Measurements from ENCODE around the gene TMEM163.

Gene TMEM163

DNA sequence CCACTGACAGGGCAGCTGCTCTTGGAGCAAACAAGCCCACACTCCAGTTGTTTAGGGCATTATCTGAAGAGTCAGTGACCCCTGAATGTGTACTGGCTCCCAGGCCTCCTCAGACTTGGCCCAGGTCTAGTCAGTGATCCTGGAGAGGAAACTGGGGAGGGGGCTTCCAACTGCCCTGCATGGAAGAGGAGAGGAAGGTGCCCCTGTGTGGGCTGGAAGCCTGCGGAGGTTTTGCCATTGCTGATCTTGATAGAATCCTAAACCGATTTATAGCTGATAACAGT, 267.5 kb downstream of the TMEM163 start:
- no peak overlapping the region for H3K4me3 ChIP-seq (ENCODE audit: low read depth, low read length, poor library complexity, severe bottlenecking)
- H3K4me1 ChIP-seq (ENCODE audit: insufficient read depth, low read length, severe bottlenecking), result no peaks in the 10 kb centered on the region
- H3K27ac ChIP-seq (ENCODE audit: low read depth, low read length, poor library complexity, severe bottlenecking), result no peak overlapping the region
- no peaks in the 10 kb centered on the region for H3F3A ChIP-seq (ENCODE audit: insufficient read depth, low read length)
- no peaks in the 10 kb centered on the region for H3K9me3 ChIP-seq (ENCODE audit: low read length)
- TF ChIP-seq EZH2 (IDR thresholded peaks at IDR 0.05; ENCODE audit: borderline replicate concordance, low read length), result no peak
- TF ChIP-seq, protein P1, sequence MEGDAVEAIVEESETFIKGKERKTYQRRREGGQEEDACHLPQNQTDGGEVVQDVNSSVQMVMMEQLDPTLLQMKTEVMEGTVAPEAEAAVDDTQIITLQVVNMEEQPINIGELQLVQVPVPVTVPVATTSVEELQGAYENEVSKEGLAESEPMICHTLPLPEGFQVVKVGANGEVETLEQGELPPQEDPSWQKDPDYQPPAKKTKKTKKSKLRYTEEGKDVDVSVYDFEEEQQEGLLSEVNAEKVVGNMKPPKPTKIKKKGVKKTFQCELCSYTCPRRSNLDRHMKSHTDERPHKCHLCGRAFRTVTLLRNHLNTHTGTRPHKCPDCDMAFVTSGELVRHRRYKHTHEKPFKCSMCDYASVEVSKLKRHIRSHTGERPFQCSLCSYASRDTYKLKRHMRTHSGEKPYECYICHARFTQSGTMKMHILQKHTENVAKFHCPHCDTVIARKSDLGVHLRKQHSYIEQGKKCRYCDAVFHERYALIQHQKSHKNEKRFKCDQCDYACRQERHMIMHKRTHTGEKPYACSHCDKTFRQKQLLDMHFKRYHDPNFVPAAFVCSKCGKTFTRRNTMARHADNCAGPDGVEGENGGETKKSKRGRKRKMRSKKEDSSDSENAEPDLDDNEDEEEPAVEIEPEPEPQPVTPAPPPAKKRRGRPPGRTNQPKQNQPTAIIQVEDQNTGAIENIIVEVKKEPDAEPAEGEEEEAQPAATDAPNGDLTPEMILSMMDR (IDR thresholded peaks at IDR 0.05; ENCODE audit: low read length), result no peak
- H3K79me2 ChIP-seq (ENCODE audit: insufficient read depth, low read length), result no peaks in the 10 kb centered on the region
- no peaks in the 10 kb centered on the region for H3K27me3 ChIP-seq (ENCODE audit: insufficient read depth, low read length)
- no peak overlapping the region for H3K9ac ChIP-seq (ENCODE audit: low read length)
- no peak overlapping the region for H2AFZ ChIP-seq (ENCODE audit: low read length)
- no peaks in the 10 kb centered on the region for H4K20me1 ChIP-seq (ENCODE audit: insufficient read depth, low read length)
- H3K4me2 ChIP-seq (ENCODE audit: low read length), result no peak overlapping the region
- H3K9me2 ChIP-seq (ENCODE audit: low read depth, low read length), result no peaks in the 10 kb centered on the region
- H3K36me3 ChIP-seq (ENCODE audit: insufficient read depth, low read length), result peaks cover 57% of the 10 kb centered on the region

DNA sequence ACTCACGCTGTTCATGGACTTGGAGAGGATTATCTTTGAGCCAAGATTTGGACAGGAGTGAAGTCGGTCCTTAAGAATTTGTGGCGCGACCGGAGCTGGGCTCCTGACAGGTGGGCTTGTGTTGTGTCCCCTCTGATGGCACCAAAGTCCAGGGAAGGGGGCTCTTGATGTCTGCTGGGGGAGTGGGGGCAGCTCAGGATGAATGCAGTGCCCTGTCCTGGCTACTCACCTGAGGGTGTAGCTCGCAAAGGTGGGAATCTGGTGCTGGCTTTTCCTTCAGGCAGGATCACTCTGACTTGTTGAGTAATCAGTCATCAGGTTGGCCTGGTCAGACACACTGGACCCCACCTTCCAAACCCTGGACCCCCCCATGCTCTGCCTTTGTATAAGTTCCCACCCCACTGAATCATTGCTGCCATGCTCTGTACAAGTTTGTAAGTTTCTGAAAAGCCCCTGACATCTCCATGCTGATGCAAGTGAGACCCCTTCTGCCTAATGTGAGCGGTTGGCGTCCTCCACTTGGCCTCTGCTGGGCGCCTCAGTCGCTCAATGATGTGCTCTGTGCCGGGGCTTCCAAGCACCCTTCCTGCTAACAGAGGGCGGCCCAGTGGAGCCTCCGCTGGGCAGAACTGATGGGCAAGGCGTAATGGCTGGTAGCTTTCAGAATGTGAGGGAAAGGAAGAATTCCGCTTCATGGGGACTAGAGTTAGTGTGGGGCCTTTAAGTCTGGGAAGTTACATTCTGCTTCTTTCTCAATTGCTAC, 268.9 kb downstream of the TMEM163 start:
- Histone ChIP-seq H2AFZ (ENCODE audit: low read length) (no peak overlapping the region), H4K20me1 (ENCODE audit: insufficient read depth, low read length) (no peaks in the 10 kb centered on the region), H3K9me3 (ENCODE audit: low read length) (no peaks in the 10 kb centered on the region), H3K4me3 (ENCODE audit: low read depth, low read length, poor library complexity, severe bottlenecking) (no peak overlapping the region), H3K36me3 (ENCODE audit: insufficient read depth, low read length) (peaks cover 71% of the 10 kb centered on the region), H3K9ac (ENCODE audit: low read length) (no peak overlapping the region), H3K27ac (ENCODE audit: low read depth, low read length, poor library complexity, severe bottlenecking) (no peak overlapping the region), H3K4me1 (ENCODE audit: insufficient read depth, low read length, severe bottlenecking) (no peaks in the 10 kb centered on the region), H3F3A (ENCODE audit: insufficient read depth, low read length) (no peaks in the 10 kb centered on the region), H3K79me2 (ENCODE audit: insufficient read depth, low read length) (no peaks in the 10 kb centered on the region), H3K27me3 (ENCODE audit: insufficient read depth, low read length) (no peaks in the 10 kb centered on the region), H3K4me2 (ENCODE audit: low read length) (no peak overlapping the region), H3K9me2 (ENCODE audit: low read depth, low read length) (no peaks in the 10 kb centered on the region)
- TF ChIP-seq, protein P1 (IDR thresholded peaks at IDR 0.05; ENCODE audit: low read length), result no peak
- TF ChIP-seq EZH2 (IDR thresholded peaks at IDR 0.05; ENCODE audit: borderline replicate concordance, low read length), result no peak

DNA sequence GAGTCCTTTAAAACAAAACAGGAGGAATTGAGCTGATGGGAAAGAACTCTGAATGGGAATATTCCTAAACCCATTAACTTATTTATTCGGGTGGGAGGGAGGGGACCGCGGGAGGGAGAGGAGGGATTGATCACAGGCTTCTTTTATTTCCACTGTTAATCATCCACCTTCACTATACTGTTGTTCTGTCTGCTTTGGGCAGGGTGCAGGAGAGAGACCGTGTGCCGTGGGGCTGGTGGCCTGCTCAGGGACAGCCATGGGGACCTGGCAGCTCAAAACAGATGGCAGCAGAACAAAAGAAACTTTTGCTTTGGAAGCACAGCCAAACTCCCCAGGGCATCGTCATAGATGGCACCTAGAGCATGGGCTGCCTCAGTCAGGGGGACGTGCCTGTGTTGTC, 269.6 kb downstream of the TMEM163 start:
- Histone ChIP-seq H3K27ac (ENCODE audit: low read depth, low read length, poor library complexity, severe bottlenecking) (no peak overlapping the region), H3K36me3 (ENCODE audit: insufficient read depth, low read length) (peaks cover 79% of the 10 kb centered on the region), H3K9ac (ENCODE audit: low read length) (no peak overlapping the region), H4K20me1 (ENCODE audit: insufficient read depth, low read length) (no peaks in the 10 kb centered on the region), H3K79me2 (ENCODE audit: insufficient read depth, low read length) (no peaks in the 10 kb centered on the region), H3K4me2 (ENCODE audit: low read length) (no peak overlapping the region), H3F3A (ENCODE audit: insufficient read depth, low read length) (no peaks in the 10 kb centered on the region), H3K4me3 (ENCODE audit: low read depth, low read length, poor library complexity, severe bottlenecking) (no peak overlapping the region), H3K27me3 (ENCODE audit: insufficient read depth, low read length) (no peaks in the 10 kb centered on the region), H3K9me2 (ENCODE audit: low read depth, low read length) (no peaks in the 10 kb centered on the region), H2AFZ (ENCODE audit: low read length) (no peak overlapping the region), H3K4me1 (ENCODE audit: insufficient read depth, low read length, severe bottlenecking) (no peaks in the 10 kb centered on the region), H3K9me3 (ENCODE audit: low read length) (no peaks in the 10 kb centered on the region)
- TF ChIP-seq, protein P1 (IDR thresholded peaks at IDR 0.05; ENCODE audit: low read length), result no peak
- TF ChIP-seq EZH2 (IDR thresholded peaks at IDR 0.05; ENCODE audit: borderline replicate concordance, low read length), result no peak

All from OCI-LY1 (cell line).